ENCODE data around the gene GLB1L. TPM values are rescaled to one million over a fixed set of nuclear protein-coding genes. Genes with fewer than 3 reads are reported as not detected.

The GLB1L gene
- total RNA-seq, 1 donor, result 21.0 TPM

DNA sequence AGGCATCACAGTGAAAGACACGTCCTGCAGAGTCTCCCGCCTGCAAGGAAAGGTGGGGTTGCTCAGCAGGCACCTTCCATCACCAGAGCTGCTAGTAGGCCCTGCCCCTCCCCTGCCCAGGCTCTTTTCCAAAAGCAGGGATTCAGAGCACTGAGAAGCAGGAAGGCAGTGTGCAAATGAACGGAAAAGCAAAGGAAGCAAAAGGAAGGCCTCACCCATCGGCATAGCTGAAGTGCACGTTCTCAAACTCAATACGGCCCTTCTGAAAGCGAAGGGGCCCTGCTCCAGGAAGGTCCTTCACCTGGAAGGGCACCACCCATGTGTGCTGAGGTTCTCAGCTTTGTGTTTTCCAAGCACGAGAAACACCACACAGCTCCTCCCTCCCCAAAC is 32.2 kb downstream of the GLB1L start:
- Histone ChIP-seq H3K4me2 (ENCODE audit: insufficient read depth, low read length) (no peak overlapping the region), H3K4me1 (ENCODE audit: insufficient read depth, low read length) (peaks cover 12% of the 10 kb centered on the region), H4K20me1 (ENCODE audit: insufficient read depth, low read length) (no peaks in the 10 kb centered on the region), H3K9me3 (ENCODE audit: low read depth, low read length) (no peaks in the 10 kb centered on the region), H3K79me2 (ENCODE audit: insufficient read depth, low read length) (peaks cover 3% of the 10 kb centered on the region), H2AFZ (ENCODE audit: low read length) (no peak overlapping the region), H3K27ac (ENCODE audit: low read depth, low read length) (no peak overlapping the region), H3K4me3 (ENCODE audit: insufficient read depth, low read length) (no peak overlapping the region), H3K36me3 (ENCODE audit: insufficient read depth, low read length) (peaks cover 64% of the 10 kb centered on the region), H3K27me3 (ENCODE audit: insufficient read depth, low read length) (no peaks in the 10 kb centered on the region)
- TF ChIP-seq, protein P1, sequence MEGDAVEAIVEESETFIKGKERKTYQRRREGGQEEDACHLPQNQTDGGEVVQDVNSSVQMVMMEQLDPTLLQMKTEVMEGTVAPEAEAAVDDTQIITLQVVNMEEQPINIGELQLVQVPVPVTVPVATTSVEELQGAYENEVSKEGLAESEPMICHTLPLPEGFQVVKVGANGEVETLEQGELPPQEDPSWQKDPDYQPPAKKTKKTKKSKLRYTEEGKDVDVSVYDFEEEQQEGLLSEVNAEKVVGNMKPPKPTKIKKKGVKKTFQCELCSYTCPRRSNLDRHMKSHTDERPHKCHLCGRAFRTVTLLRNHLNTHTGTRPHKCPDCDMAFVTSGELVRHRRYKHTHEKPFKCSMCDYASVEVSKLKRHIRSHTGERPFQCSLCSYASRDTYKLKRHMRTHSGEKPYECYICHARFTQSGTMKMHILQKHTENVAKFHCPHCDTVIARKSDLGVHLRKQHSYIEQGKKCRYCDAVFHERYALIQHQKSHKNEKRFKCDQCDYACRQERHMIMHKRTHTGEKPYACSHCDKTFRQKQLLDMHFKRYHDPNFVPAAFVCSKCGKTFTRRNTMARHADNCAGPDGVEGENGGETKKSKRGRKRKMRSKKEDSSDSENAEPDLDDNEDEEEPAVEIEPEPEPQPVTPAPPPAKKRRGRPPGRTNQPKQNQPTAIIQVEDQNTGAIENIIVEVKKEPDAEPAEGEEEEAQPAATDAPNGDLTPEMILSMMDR (IDR thresholded peaks at IDR 0.05; ENCODE audit: extremely low read depth, low read depth, low read length), result no peak
- no peak for DNase-seq (ENCODE audit: insufficient read length, low spot score, missing footprints)

DNA sequence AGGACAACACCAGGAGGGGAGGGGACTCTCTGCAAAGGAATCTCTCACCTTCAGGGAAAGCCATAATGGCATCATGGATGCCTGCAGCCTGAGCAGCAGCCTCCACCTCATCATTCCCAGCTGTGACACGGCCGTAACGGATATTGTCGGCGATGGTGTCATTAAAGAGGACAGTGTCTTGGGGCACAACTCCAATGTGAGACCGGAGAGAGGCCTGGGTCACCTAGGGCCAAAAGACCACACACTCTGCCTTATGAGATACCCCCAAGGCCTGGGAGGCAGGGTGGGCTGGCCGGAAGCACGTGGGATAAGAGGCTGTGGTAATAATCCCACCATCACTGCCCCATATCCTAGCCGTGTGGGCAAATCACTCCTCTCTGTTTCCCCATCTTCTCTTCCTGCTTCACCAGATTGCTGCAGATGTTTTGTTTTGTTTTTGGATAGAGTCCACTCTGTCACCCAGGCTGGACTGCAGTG is 34.3 kb downstream of the GLB1L start:
- Histone ChIP-seq H3K9me3 (ENCODE audit: low read depth, low read length) (no peaks in the 10 kb centered on the region), H3K36me3 (ENCODE audit: insufficient read depth, low read length) (peaks cover 61% of the 10 kb centered on the region), H2AFZ (ENCODE audit: low read length) (no peak overlapping the region), H3K4me2 (ENCODE audit: insufficient read depth, low read length) (no peak overlapping the region), H4K20me1 (ENCODE audit: insufficient read depth, low read length) (no peaks in the 10 kb centered on the region), H3K79me2 (ENCODE audit: insufficient read depth, low read length) (peaks cover 4% of the 10 kb centered on the region), H3K27ac (ENCODE audit: low read depth, low read length) (no peak overlapping the region), H3K4me3 (ENCODE audit: insufficient read depth, low read length) (no peak overlapping the region), H3K4me1 (ENCODE audit: insufficient read depth, low read length) (peaks cover 18% of the 10 kb centered on the region), H3K27me3 (ENCODE audit: insufficient read depth, low read length) (no peaks in the 10 kb centered on the region)
- peak; percentile 43 for DNase-seq (ENCODE audit: insufficient read length, low spot score, missing footprints)
- TF ChIP-seq, protein P1 (IDR thresholded peaks at IDR 0.05; ENCODE audit: extremely low read depth, low read depth, low read length), result no peak

DNA sequence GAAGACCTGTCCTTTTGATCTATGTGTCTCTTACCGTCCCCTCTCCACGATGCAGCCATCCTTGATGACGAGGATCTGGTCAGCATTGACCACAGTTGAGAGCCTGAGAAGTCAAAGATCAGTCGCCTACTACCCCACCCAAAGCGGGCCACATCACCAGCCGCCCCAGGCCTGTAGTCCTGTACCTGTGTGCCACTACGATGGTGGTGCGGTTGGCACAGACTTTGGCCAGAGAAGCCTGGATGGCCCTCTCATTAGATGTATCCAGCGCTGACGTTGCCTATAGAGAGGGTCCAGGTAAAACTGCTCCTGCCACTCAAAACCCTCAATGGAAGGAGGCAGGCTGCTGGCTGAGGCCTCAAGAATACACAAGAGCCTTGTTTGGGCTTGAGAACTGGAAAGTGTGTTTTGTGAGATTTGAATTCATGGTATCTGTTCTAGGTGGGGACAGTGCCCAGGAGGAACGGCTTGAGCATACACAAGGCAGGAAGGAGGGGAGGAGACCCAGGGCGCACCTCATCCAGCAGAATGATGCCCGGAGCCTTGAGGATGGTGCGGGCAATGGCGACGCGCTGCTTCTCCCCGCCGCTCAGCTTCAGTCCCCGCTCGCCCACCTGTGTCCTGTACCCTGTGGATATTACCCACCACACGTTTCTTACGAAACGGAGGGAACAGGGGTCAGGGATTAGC is 34.9 kb downstream of the GLB1L start:
- Histone ChIP-seq H3K27me3 (ENCODE audit: insufficient read depth, low read length) (no peaks in the 10 kb centered on the region), H3K27ac (ENCODE audit: low read depth, low read length) (no peak overlapping the region), H3K36me3 (ENCODE audit: insufficient read depth, low read length) (peaks cover 57% of the 10 kb centered on the region), H2AFZ (ENCODE audit: low read length) (no peak overlapping the region), H3K4me2 (ENCODE audit: insufficient read depth, low read length) (no peak overlapping the region), H3K4me1 (ENCODE audit: insufficient read depth, low read length) (peaks cover 18% of the 10 kb centered on the region), H3K79me2 (ENCODE audit: insufficient read depth, low read length) (peaks cover 3% of the 10 kb centered on the region), H3K4me3 (ENCODE audit: insufficient read depth, low read length) (no peak overlapping the region), H3K9me3 (ENCODE audit: low read depth, low read length) (no peaks in the 10 kb centered on the region), H4K20me1 (ENCODE audit: insufficient read depth, low read length) (no peaks in the 10 kb centered on the region)
- TF ChIP-seq, protein P1 (IDR thresholded peaks at IDR 0.05; ENCODE audit: extremely low read depth, low read depth, low read length), result no peak
- DNase-seq (ENCODE audit: insufficient read length, low spot score, missing footprints), result peak; percentile 45

DNA sequence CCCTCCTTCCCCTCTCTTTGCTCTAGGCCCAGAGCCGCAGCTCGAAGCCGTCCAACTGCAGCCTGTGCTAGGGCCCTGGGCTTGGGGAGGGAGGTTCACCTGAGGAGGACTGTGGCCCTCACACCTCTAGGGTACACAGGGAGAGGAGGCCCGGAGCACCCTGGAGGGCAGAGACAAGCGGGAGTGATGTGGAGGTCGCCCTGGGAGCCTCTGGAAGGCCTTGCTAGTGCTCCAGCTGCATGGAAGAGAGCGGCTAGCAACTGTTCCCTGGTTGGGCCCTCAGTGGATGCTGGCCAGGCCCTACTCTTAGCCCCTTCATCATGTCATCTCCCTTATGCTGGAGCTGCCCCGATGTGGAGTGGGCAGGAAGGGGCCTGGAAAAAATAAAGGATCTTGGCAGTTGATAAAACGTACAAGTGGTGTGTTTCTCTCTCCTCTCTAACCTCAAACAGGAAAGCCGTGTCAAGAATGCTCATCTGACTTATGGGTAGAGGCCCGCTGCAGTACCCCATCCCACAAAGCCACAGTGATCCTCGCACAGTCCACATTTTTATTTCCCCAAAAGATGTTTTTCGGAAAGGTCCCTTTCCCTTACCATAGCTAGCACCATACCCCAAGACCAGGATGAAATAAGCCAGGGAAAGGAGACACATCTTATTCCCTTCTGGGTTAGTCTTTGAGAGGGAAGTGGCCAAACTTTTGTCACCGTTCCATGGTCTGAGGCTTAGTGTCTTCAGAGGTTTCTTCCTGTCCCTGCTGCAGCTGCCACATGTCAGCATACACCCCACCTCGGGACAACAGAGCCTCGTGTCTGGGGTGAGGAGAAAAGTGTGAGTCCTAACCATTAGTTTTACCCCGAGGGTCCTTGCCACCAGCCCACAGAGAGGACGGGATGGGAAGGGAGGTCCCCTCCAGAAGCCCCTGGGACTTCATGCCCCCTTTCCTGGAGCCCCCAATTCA is 35.7 kb downstream of the GLB1L start:
- Histone ChIP-seq H3K4me2 (ENCODE audit: insufficient read depth, low read length) (no peak overlapping the region), H4K20me1 (ENCODE audit: insufficient read depth, low read length) (no peaks in the 10 kb centered on the region), H3K79me2 (ENCODE audit: insufficient read depth, low read length) (peaks cover 3% of the 10 kb centered on the region), H3K9me3 (ENCODE audit: low read depth, low read length) (no peaks in the 10 kb centered on the region), H3K27ac (ENCODE audit: low read depth, low read length) (no peak overlapping the region), H3K4me3 (ENCODE audit: insufficient read depth, low read length) (no peak overlapping the region), H2AFZ (ENCODE audit: low read length) (no peak overlapping the region), H3K36me3 (ENCODE audit: insufficient read depth, low read length) (peaks cover 51% of the 10 kb centered on the region), H3K4me1 (ENCODE audit: insufficient read depth, low read length) (peaks cover 18% of the 10 kb centered on the region), H3K27me3 (ENCODE audit: insufficient read depth, low read length) (no peaks in the 10 kb centered on the region)
- TF ChIP-seq, protein P1 (IDR thresholded peaks at IDR 0.05; ENCODE audit: extremely low read depth, low read depth, low read length), result no peak
- peak; percentile 36 for DNase-seq (ENCODE audit: insufficient read length, low spot score, missing footprints)
